Adipose tissue (tissue), 3 donors: Measurements from ENCODE around the gene LRRC27. TPM values are rescaled to one million over a fixed set of nuclear protein-coding genes. Genes with fewer than 3 reads are reported as not detected.

Experiments
- H3K27ac ChIP-seq: one replicate; pipeline ENCODE4 v1.5.1; 2013; ENCODE audit warnings: low read depth, low read length
- WGBS, 3 donors: extraction: QIAGEN DNeasy Blood & Tissue Kit; methylation state at CpG; one replicate each; pipeline ENCODE4 v1.1.7; 2013; 5-methylcytosine and 5-hydroxymethylcytosine counted together
- polyA plus RNA-seq, 3 donors: library from polyadenylated mRNA; stranded (reverse); fragments of 200-250 nt; gene quantifications; one replicate each; pipeline ENCODE4 v1.2.3, GENCODE V29; 2013
- donor health status: healthy with polysubstance abuse.
- donor health status: Bipolar disorder and iron deficiency.
- donor health status: healthy.

Gene LRRC27
- polyA plus RNA-seq, 3 donors = 3.4 to 6.1 (median 5.0) TPM

DNA sequence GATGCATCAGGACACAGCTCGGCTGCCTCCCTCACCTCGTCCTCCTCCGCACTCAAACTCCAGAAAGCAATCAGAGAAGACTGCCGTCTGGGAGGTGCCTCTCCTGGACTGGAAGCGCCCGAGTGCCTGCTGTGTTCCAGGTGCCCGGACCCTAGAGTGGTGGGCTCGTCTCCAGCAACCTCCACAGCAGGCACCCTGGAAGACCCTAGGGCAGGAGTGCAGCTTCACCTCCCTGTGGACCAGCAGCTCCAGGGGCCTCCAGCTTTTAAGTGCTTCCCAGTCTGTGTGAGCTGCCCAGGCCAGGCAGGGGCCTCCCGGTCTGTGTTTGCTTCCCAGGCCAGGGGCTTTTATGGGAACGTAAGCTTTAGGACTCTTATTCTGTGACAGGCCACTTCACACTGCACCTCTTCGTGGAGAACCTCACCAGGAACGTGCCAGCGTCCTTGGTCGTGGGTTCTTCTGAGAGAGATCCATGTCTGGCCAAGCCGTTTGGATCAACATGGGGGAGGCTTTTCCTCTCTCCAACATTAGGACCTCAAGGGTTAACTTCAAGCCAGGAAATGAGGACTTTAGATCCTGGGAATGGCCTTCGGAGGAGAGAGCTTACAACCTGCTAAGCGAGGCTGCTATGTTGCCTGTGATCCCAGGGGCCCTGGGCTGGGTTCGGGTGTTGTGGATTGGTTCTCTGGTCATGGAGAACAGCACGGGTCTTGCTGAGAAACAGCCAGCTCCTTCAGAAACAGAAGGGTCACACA is 59.1 kb downstream of the LRRC27 start:
- 79 to 88% (median 84%) methylated on average over 19 of the region's 19 CpGs for WGBS, 3 donors
- no peak overlapping the region for H3K27ac ChIP-seq

DNA sequence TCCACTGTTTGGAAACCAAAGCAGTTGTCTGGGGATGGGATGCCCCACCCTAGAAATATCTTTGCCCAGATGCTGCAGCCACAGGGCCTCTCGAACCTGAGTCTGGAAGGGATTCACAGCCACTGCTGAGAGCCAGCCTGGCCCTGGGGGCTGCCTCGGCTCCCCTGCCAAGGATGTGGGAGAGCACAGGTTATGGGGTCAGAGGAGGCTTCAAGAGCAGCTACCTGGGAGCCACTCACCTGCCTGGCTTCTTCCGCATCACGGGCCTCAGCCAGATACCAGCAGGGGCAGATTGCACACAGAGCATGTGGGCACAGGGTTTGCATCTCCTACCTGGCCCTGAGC is 59.7 kb downstream of the LRRC27 start:
- 71 to 96% (median 79%) methylated on average over 4 of the region's 4 CpGs for WGBS, 3 donors
- no peak overlapping the region for H3K27ac ChIP-seq

DNA sequence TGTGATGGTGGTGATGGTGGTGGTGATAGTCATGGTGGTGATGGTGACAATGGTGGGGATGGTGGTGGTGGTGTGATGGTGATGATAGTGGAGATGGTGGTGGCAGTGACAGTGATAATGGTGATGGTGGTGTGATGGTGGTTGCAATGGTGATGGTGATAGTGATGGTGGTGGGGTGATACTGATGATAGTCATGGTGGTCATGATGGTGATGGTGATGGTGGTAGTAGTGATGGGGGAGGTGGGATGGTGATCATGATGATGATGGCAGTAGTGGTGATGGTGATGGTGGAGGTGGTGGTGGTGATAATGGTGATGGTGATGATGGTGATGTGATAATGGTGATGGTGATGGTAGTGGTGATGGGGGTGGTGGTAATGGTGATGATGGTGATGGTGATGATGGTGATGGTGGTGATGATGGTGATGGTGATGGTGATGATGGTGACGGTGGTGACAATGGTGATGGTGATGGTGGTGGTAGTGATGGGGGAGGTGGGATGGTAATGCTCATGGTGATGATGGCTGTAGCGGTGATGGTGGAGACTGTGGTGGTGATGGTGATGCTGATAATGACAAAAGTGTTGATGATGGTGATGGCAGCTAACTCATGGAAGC is 60.3 kb downstream of the LRRC27 start:
- no peak overlapping the region for H3K27ac ChIP-seq
- 95 to 100% (median 100%) methylated on average over 2 of the region's 2 CpGs for WGBS, 3 donors

DNA sequence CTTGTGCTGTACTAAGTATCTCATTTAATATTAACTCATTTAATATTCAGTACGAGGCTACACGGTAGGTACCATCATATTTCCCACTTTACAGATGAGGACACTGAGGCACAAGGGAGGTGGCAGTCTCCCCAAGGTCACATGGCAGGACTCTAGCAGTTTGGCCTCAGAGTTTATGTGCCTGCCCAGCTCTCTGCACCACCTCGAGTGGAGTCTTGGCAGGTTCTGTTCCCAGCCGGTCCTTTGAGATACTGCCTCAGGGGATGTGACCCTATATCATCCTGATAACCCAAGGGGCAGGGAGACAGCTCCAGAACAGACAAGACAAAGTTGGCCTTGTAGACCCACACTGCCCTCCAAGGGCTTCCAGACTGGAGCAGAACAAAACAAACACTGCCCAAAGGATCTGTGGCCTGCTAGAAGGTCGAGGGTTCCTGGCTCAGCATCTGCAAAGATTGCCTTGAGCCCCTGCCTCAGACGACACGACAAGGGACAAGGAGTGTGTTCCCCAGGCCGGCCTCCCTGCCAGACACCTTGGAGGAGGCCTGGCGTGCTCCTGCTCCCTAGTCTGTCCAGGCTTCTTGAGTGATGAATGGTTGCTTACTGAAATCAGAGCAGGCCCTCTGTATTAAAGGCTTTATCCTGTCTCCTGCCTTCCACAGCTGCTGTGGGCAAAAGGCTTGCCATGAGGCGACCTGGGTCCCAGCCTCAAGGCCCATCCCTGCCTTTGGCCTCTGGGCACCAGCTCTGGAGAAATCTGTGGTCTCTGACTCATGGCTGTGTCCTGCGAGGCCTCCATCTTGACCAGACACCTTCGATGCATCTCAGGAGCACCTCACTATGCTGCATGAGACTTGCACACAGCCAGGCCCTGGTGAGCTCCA is 61.1 kb downstream of the LRRC27 start:
- 77 to 85% (median 82%) methylated on average over 12 of the region's 12 CpGs for WGBS, 3 donors
- H3K27ac ChIP-seq = no peak overlapping the region

DNA sequence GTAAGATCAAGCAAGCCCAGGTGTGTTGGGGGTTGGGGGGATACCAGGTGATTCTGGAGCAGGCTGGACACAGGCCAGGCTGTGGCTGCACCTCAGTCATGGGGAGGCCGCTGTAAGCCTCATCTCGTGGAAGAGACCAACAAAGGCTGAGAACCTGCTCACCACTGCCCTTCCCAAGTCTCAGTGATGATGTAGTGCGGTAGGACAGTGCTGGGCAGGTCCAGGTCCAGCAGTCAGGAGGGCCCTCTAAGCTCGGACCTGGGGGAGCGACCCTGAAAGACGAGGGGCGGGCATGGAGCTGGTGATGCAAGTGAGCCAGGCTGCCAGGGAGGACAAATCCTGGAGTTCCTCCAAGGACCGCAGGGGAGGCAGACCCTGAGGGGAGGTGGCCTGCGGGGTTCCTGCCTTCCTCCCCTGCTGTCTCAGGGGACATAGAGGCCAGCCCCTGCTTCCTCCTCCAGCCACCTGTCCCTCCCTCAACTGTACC is 61.7 kb downstream of the LRRC27 start:
- no peak overlapping the region for H3K27ac ChIP-seq
- 61 to 77% (median 72%) methylated on average over 9 of the region's 9 CpGs for WGBS, 3 donors

DNA sequence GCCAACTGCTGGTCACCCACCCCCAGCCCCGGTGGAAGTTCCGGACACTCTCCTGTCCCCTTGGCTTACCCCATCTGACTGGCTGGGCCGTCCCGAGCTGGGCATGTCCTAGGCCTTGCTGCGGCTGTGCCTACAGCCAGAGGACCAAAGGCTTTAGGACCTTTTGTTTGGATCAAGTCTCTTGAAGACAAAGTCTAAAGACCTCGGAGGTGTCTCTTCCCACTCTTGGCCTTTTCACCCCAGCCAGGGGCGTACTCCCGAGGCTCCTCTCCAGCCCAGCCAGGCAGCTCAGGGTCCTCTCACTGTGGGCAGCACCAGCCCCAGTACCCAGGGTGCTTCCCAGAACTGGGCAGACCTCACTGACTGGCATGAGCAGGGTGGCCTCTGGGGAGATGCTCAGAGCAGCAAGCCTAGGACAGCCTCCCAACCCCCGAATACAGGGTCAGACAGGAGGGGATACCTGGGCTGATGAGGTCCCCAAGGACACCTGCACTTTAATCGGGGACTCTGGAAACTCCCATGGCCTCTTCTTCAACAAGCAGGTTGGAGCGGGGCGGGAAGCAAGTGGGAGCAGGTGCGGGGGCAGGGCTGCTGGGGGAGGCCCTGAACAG is 62.3 kb downstream of the LRRC27 start:
- WGBS, 3 donors = 78 to 85% (median 82%) methylated on average over 13 of the region's 13 CpGs
- no peak overlapping the region for H3K27ac ChIP-seq

DNA sequence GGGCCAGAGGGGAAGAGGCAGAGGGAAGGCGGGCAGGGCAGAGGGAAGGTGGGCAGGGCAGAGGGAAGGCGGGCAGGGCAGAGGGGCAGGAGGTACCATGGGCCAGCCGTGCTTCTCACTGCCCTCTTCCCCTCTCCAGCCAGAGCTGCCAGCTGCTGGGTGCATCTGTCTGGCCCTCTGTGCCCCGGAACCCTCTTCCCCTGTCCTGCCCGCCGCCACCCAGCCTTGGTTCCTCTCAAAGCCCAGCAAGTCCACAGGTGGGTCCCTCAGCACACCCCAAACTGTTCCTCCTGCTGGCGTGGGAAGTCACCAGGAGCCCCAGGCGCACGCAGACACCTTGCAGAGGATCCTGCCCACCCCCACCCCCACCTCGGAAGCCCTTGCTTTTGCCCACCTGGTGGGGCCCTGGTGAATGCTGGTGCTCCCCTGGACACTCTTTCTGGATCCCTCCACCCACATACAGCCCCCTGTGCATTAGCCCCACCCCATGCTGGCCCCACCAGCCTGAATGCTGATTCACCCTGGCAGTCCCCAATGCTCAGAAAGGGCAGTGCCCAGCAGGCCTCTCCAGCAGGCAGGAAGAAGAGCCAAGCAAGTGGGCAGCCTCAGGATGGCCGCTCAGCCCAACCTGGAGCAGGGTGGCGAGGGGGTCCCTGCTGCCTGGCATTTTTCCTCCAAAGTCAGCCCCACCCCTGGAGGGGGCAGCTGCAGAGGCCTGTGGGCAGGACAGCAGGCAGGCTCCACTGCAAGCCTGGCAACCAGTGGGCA is 63.1 kb downstream of the LRRC27 start:
- WGBS, 3 donors = 63 to 84% (median 68%) methylated on average over 9 to 12 of the region's 12 CpGs
- no peak overlapping the region for H3K27ac ChIP-seq

DNA sequence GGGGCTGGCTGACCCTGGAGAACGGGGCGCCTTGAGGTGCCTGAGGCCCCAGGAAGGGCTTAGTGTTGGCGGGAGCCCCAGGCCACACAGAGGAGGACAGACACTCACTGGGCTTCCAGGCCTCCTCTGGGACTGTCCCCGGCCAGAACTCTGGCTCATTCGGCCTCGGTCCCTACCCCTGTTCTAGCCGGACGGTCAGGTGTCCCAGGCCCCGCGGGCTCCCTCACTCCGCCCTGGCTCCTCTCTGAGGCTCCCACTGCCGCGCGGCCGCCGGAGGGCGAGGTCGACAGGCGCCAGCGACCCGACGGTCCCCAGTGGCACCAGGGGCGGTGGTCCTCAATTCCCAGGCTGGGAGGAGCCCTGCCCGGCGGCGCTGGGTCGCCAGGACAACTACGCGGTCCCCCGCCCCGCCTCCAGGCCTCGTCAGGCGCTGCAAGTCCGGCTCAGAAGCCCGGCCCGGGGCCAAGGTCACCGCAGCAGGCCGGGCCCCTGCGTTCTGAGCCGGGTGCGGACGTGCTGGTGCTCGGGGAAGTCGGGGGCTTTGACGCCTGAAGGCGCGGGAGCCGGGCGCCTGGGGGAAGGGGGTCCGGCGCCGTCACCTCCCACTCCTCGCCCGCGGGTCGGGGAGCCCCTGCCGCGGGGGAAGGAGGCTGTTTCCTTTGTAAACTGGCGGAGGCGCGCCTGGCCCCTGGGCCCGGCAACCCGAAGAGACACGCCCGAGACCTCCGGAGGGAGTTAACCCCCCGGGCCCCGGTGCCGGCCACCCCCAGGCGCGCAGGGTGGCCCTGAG is 63.9 kb downstream of the LRRC27 start:
- H3K27ac ChIP-seq = peak overlapping the region; percentile 58
- 8 to 12% (median 10%) methylated on average over 46 to 71 of the region's 71 CpGs for WGBS, 3 donors

DNA sequence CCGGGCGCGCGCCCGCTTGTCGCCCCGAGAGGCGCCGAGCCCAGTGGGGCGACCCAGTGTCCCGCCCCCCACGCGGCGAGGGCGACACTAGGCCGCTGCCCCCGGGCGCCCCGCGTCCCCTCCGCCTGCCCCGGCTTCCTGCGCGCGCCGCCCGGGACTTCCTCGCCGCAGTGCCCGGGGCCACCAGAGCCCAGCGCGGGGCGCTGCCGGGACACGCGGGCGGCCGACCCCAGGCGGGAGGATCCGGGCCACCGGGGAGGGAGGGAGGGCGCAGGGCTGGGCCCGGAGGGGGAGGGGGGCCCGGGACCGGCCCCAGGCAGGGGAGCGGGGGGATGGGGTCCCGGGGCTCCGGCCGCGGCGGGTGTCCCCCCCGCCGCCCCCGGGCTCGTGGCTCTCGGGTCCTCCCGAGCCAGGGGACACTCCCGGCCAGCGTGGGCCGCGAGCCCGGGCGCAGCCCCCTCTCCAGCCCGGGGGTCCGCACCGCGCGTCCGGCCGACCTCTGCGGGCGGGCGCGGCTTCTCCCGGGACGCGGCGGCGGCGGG is 64.6 kb downstream of the LRRC27 start:
- H3K27ac ChIP-seq = peak overlapping the region; percentile 58
- 0 to 1% (median 1%) methylated on average over 23 to 77 of the region's 80 CpGs for WGBS, 3 donors

DNA sequence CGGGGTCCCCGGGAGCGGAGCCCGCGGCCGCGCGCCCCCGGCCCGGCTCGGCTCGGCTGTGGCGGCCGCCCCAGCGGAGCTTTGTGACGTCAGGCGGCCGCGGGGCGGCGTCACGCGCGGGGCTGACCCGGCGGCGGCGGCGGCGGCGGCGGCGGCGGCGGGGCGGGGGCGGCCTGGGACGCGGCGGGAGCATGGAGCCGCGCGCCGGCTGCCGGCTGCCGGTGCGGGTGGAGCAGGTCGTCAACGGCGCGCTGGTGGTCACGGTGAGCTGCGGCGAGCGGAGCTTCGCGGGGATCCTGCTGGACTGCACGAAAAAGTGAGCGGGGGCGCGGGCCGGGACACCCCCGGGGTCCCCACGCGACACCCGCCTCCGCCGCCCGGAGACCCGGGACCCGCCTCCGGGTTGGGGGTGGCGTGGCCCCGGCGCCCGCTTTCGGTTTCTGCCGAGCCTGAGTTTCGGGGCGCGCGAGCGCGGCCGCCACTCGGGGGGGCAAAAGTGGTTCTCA is 65.1 kb downstream of the LRRC27 start, which contains the start of gene PWWP2B:
PWWP2B (plus strand) TSS at position 165 of the 506 bp plus-strand sequence; CDS start at position 192, 27 bp downstream.
- H3K27ac ChIP-seq = peak within 1 kb of the TSS; percentile 58
- WGBS, 3 donors = 0% methylated on average over 52 to 84 of the region's 86 CpGs

DNA sequence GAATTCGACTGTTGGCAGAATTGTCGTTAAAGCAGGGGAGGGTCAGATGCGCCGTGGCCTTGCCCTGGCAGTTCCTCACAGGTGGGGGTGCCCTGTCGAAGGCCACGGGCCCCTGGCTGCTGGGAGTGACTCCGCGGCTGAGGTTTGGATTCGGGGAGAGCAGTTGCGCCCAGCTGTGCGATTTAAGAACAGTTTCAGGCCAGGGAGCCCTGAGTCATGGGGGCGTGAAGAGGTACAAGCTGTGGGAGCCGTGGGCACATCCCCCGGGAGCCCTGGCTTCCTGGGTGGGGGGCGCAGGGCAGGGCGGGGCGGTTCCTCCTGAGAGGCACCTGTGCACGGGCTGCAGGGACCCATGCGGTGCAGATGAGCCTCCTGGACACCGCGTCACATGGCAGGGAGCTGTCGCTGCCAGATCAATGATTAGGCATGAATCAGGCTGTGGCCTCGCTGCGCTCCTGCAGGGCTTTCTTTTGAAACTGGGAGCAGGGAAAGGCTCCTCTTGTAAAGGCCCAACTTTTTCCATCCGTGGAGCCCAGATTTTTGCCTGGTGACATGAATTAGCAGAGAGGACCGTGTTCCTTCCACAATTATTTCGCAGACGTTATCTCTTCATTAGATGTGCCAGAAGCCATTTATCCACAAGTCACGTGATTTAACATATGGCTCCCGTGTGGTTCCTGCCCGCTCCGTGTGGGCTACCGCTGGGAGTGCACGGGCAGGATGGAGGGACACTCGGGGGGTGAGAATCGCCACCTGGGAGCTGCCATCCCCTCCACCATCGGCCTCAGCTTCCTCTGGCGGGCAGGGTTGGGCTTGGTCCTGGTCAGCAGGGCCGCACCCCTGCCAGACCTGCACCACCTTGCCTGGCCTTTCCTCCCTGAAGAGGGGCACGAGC is 65.9 kb downstream of the LRRC27 start:
- 9 to 21% (median 20%) methylated on average over 40 of the region's 40 CpGs for WGBS, 3 donors
- no peak overlapping the region for H3K27ac ChIP-seq

DNA sequence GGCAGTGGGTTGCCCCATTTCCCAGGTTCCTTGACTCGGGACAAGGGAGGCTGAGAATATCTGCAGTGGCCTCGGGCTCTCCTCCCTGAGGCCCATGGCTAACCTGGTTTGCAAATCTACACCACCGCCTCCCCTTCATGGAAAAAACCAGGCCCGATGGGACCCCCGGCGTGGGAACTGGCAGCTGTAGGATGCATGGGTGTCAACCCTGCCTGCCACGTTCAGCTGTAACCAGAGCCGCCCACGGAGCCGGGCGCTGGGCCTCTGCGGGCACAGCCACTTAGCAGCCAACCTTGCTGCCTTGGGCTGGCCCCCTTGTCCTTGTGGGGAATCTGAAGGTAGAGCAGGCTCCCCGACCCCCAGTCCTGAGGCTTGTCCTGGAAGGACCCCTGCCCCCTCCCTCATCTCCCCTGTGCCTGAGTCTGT is 66.6 kb downstream of the LRRC27 start:
- no peak overlapping the region for H3K27ac ChIP-seq
- 51 to 88% (median 82%) methylated on average over 13 of the region's 13 CpGs for WGBS, 3 donors

DNA sequence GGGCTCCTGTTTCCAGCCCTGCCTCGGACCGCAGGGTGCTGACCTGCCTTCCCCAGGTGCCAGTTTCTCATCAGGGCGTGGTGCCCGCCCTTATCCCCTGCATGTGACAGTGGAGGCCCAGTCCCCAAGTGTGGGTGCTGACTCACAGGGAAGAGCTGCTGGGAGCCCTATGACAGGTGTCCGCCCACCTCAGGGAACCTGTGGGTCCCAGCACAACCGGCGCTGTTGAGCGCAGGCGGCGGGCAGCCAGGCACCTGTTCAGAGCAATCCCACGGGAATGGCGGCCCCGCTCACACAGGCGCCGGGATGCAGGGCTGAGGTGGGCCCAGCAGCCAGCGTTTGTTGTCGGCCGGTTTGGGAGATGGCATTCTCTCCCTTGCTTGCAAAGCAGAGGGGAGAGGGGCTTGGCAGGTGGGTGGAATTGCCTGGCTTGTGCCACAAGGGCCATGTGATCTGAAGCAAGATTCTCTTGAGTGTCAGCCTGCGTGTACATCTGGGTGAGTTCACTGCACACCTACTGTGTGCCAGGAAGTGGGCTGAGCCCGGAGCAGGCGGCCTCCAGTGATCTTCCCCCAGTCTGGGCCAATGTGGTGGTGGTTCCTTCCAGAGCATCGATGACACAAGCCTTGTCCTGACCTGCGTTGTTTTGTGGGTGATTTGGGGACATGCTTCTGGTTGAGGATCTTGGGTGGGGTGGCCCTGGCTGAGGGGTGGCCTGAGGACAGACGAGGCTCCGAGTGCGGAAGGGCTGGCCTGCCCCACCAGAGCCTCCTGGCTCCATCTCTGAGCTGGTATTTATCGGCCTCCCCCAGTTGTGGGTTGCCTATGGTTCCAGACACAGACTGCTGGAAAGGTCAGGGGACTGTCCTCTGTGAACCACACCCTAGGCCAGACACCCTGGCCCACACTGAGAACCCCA is 67.4 kb downstream of the LRRC27 start:
- 41 to 89% (median 84%) methylated on average over 27 of the region's 27 CpGs for WGBS, 3 donors
- H3K27ac ChIP-seq = no peak overlapping the region

DNA sequence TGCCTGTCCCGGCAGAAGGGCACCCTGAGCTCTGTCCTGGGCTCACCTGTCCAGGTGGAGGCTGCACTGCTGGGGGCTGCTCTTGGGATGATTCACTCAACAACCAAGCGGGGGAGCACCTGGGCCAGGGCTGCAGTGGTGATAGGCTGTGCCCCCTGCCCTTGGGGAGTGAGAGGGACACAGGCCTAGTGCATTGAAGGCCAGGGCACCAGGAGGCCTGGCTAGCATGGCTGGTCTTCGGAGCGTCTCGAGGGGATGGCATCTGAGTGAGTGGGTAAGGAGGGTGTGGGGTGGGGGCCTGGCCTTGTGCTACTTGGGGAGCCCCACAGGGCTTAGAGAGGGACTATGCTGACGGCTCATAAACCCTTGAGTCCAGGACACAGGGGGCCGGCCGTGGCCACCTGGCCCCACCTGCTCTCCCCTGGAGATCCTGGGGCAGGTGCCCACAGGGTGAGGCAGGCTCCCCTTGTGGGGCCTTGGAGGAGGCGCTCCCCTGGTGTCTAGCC is 68.1 kb downstream of the LRRC27 start:
- H3K27ac ChIP-seq = no peak overlapping the region
- WGBS, 3 donors = 55 to 92% (median 90%) methylated on average over 8 to 9 of the region's 9 CpGs
